Measurements from ENCODE around the gene NAP1L5.

DNA sequence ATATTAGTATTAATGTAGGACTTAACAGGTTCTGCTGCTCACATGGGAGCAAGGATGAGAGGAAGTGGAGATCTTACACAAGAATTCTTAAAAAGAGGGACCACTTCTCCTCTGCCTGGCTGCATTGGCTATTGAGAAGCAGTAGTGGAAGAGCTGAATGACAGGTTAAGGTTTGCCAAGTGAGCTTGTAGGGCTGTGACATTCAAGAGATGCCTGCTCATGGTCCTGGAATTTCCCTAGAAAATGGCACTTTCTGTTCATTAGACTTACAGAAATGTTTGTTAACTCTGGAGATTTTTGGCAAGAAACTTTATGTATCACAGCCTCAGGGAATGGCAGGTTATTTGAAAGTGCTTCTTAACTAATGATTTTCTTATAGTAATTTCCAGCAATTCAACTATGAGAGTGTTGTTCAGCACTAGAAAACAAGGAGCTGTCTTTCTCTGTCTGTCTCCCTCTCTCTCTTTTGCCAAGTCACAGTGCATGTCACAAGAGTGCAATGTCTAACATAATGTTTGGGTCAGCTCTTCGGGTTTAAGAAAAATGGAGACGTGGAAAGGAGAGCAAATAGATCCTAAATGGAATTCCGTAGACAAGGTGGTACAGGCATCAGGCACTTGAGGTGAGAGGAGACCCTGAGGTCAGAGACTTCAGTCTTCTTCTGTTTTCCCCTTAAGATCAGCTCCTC is 8.3 kb upstream of the NAP1L5 start:
- TF ChIP-seq, protein P1, sequence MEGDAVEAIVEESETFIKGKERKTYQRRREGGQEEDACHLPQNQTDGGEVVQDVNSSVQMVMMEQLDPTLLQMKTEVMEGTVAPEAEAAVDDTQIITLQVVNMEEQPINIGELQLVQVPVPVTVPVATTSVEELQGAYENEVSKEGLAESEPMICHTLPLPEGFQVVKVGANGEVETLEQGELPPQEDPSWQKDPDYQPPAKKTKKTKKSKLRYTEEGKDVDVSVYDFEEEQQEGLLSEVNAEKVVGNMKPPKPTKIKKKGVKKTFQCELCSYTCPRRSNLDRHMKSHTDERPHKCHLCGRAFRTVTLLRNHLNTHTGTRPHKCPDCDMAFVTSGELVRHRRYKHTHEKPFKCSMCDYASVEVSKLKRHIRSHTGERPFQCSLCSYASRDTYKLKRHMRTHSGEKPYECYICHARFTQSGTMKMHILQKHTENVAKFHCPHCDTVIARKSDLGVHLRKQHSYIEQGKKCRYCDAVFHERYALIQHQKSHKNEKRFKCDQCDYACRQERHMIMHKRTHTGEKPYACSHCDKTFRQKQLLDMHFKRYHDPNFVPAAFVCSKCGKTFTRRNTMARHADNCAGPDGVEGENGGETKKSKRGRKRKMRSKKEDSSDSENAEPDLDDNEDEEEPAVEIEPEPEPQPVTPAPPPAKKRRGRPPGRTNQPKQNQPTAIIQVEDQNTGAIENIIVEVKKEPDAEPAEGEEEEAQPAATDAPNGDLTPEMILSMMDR (conservative IDR thresholded peaks at IDR 0.05; ENCODE audit: low read length): no peak
- TF ChIP-seq EZH2phosphoT487 (IDR thresholded peaks at IDR 0.05; ENCODE audit: borderline replicate concordance): no peak
